Endometrial microvascular endothelial cells (primary cell): ENCODE measurements around the gene TSPAN9. TPM values are rescaled to one million over a fixed set of nuclear protein-coding genes. Genes with fewer than 3 reads are reported as not detected.
"Not testable (repeated sequence)": the region's sequence is repeated elsewhere in the genome, so short reads cannot be mapped to it uniquely, and the experiment has no call there.

Source experiments
- in situ Hi-C: cut with HindIII; loops from 2 replicates; pipeline ENCODE4 v1.10.0; 2017; ENCODE audit warnings: low sequenced_read_pairs, low pct_unique_long_range_greater_than_20kb; ENCODE audit errors: inconsistent ontology term
- total RNA-seq: library from RNA; depleted of rRNA; stranded (reverse); fragments of >200 nt; gene quantifications from one replicate; pipeline ENCODE4 v1.2.3, GENCODE V29; 2015; ENCODE audit errors: inconsistent ontology term

Gene TSPAN9
- total RNA-seq, 1 donor from 2014 or later: 15.9 TPM

DNA sequence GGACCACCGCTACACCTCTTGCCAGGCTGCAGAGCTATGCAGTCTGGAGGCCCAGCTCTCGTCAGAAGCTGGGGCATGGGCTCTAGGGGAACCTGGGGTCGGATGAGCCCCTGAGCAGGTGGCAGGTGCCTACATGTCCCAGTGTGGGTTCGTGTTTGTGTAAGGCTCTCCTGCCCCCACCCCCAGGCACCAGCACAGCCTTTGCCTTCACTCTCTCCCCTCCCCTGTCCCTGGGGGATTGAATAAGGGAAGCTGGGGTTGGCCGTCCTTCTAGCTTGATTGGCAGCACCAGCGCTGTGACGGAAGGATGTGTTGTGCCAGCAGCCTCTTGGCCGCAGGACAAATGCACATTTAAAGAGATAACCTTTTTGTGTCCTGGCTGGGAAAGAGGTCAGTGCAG, 34.8 kb upstream of the TSPAN9 start:
- in situ Hi-C loops: no loop called here

DNA sequence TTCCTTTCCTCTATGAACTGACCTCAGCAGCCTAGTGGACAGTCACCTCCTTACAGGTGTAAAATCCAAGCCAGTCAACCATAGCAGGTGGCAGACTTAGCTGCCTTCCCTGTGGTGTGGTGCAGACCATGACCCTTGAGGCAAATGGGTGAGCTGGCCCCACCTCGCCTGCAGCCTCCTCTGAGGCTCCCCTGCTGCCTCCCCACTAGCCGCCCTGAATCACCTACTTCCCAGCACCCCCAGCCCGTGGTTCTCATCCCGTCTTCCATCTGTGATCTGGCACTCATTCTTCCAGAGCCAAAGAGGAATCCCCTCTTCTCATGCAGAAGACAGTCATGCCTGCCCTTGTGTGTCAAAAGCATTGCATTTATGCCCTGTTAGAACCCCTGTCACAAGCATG, 34.4 kb upstream of the TSPAN9 start:
- in situ Hi-C loops: no loop called here

DNA sequence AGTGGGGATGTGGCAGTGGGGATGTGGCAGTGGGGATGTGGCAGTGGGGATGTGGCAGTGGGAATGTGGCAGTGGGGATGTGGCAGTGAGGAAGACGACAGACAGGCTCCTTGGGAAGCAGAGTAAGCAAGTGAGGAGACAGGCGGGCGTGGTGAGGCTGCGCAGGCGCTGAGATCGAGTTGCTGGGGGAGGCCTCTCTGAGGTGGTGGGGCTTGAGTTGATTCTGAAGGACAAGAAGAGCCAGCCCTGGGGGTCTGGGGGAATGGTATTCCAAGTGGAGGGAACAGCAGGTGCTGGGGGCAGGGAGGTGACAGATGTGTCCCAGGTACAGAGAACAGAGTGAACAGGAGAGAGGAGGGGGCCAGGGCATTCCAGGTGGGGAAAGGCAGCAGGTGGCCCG, 33.8 kb upstream of the TSPAN9 start:
- in situ Hi-C loops: no loop called here

DNA sequence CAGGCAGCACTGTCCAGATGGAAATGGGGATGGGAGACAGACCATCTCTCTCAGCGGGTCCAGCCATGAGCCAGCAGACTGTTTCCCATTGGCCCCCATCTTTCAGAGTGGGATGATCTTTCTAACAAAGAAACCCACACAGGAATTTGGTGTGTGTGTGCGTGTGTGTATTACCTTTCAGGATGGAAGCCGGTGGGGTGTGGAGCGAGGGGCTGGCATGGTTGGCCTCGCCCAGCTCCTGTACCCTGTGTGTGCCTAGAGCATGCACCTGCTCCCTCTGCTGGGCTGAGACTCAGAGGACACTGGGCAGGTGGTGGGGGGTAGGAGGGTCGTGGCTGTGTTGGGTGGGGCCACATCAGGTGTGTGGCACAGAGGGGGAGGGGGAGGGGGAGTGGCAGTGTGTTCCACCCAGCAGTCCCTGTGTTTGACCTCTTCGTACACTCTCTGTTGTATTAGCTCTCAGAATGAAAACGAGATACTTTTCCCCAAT, 33.0 kb upstream of the TSPAN9 start:
- in situ Hi-C loops: no loop called here

DNA sequence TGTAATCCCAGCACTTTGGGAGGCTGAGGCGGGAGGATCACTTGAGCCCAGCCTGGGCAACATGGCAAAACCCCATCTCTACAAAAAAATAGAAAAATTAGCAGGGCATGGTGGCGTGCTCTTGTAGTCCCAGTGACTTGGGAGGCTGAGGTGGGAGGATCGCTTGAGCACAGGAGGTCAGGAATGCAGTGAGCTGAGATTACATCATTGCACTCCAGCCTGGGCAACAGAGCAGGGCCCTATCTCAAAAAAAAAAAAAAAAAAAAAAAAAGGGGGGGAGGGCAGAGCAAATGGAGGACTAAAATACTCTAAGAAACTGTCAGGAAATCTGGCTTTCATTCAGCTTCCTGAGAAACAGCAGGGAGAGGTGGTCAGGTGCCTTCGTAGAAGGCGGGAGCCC, 31.7 kb upstream of the TSPAN9 start:
- in situ Hi-C loops: no loop called here

DNA sequence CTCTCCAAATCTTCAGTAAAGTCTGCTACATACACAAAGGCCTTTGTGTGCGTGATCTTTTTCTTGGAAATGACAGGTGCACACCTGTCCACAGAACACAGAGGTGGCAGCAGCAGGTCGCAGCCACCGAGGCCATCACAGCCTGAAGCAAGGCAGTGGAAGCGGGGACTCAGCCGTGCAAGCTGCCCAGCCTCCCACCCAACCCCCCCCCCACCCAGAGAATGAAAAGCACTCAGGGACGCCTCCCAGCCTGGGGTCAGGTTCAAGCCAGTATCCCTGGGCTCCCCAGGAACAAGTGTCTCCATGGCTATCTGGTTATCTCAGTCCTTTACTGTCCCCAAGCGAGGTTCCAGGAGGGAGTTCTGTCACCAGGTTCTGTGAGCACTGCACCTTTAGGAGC, 31.2 kb upstream of the TSPAN9 start:
- in situ Hi-C loops: no loop called here

DNA sequence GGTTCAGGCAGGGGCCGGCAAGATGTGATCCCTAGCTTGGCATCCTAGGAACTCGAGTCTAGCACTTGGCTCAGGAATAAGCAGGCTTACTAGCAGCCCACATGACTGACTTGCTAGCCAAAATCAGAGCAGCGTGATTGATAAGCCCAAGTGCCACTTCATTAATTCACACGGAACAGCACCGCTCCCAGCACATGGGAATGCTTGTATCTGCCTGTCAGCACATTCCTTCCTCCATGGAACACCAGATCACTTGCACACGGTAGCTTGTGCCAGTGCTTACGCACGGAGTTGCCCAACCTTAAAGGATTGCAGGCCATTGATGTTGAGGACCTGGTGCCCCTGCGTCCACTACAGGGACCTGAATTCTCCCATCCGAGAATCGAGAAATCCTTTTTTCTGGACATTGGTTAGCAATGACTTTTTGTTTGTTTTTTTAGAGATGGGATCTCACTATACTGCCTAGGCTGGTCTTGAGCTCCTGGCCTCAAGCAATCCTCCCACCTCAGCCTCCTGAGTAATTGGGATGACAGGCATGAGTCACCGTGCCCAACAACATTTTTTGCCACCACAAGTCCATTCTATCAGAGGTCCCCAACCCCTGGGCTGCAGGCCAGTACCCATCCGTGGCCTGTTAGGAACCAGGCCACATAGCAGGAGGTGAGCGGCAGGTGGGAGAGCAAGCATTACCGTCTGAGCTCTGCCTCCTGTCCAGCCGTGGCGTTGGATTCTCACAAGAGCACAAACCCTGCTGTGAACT, 30.6 kb upstream of the TSPAN9 start:
- in situ Hi-C loops: no loop called here

DNA sequence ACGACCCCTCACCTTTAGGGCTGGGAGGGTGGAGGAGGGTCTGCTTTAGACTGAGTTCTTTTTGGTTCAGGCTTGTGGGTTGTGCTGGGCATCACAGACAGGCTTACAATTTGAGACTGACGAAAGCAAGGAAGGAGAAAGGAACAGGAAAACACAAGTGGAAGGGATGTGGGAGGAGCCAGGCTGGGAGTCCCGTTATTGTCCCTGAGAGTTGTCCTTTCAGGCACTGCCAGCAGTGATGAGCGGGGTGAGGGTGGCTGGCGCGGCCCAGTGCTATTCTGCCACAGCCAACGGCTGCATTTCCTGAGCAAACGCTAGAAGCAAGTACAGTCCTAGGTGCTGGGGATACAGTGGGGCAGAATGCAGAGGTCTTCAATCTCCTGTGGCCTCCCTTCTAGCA, 29.2 kb upstream of the TSPAN9 start:
- in situ Hi-C loops: no loop called here

DNA sequence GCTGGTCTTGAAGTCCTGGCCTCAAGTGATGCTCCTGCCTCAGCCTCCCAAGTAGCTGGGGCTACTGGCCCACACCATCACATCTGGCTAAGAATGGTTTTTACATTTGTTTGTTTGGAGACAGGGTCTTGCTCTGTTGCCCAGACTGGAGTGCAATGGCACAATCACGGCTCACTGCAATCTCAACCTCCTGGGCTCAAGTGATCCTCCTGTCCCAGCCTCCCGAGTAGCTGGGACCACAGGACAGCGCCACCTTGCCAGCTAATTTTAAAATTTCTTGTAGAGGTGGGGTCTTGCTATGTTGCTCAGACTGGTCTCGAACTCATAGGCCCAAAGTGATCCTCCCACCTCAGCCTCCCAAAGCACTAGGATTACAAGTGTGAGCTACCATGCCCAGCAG, 28.6 kb upstream of the TSPAN9 start:
- in situ Hi-C loops: no loop called here

DNA sequence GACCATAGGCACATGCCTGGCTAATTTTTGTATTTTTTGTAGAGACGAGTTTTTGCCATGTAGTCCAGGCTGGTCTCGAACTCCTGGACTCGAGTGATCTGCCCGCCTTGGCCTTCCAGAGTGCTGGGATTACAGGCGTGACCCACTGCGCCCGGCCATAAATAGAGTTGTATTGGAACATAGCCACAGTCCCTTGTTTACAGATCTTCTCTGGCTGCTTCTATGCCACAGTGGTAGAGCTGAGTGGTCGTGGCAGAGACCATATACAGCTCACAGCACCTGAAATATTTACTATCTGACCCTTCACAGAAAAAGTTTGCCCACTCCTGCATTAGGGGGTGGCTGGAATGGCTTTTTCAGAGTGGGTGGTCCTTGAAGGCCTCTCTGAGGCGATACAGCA, 28.0 kb upstream of the TSPAN9 start:
- in situ Hi-C loops: no loop called here

DNA sequence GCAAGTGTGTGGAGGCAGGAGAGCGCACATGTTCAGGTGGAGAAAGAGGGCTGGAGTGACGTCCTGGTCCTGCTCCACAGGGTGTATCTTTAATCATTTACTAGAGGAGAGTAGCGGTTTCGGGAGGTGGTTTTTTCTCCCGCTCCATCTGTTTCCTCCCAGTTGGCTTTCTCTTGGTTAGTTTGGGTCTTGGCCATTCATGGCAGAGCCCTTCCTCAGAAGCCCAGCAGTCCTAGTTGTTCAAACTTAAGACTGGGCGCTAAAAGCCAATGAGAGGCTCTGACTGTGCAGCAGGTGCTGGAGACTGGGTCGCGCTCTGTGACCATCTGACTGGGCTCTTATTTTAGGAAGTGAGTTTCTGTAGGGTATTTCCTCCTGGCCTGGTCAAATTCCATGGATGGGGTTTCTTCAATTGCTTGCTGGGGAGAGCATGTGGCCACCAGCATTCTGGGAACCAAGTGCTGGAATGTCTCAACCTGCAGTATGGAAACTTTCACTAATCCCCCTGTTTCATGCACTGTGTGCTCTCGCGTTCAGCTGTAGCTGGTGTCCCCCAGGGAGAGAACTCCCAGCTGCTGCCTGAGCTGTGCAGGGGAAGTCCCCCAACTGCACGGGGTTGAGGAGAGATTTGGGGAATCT, 27.4 kb upstream of the TSPAN9 start:
- in situ Hi-C loops: no loop called here

DNA sequence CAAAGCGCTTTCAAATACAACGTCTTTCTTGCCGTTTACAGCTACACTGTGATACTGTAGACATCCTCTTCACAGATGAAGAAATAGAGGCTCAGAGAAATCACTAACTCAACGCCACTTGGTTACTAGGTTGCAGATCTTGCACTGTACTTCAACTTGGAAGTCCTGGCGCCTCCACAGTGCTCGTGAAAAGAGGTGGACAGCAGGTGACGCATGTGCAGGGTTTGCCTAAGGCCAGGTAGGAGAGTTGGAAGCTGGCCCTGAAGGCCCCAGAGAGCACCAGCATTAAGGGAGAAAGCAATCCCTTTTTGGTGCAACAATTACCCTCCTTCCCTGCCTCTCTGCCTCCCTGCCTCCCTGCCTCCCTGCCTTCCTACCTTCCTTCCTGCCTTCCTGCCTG, 22.8 kb upstream of the TSPAN9 start:
- in situ Hi-C loops: no loop called here

DNA sequence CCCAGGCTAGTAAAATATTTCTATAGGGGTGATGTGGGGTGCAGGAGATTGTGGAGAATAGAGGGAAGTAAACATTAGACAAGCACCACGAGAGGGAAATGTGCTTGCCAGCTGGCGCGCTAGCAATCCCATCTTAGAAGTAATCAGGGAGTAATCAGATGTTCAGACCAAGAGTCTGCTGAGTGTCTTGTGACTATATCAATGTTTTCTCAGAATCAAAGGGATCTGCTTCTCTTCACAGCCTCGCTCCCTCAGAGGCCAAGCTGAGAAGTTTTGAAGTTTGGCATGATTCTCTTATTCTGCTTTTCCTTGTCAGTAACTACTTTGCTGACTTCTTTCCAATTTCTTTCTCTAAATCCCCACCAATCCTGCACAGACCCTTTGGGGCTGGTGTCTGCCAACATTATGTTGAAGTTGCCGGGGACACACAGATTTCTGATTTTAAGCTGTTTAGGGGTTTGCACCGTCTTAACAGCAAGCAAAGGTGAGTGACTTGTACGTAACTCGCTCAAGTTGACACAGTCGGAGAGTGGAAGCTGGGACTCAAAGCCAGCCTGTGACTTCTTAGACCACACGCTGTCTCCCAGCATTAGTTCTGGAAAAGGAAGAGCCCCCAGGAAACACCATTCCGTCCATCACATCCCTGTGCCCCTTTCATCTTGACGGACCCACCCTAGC, 22.0 kb upstream of the TSPAN9 start:
- in situ Hi-C loops: no loop called here

DNA sequence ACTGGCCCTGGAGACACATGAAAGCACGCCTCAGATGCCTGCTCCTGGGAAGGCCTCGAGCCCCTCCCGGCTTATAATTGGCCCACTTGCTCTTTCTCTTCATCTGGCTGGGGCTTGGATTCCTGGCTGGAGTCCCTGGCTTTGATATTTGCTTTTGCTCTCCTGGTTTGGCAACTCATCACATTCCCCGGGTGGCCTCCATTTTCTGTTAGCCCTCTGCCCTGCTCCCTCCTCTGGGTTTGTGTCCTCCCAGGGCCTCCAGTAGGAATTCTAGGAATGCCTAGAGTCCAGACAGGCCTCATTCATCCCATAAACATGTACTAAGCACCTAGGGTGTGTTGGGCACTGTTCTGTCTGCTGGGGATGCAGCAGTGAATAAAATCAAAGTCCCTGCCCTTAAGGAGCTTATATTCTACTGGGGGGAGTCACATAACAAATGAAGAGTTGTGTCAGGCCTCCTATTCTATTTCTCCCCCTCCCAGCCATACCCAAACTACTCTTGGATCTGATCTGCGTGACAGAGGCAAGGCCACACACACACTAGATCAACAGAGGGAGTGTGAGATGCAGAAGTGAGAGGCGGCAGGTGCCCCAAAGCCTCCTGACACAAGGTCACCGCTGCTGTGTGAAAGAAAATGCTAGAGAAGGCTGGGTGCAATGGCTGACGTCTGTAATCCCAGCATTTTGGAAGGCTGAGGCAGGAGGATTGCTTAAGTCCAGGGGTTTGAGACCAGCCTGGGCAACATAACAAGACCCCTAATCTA, 21.3 kb upstream of the TSPAN9 start:
- in situ Hi-C loops: no loop called here

DNA sequence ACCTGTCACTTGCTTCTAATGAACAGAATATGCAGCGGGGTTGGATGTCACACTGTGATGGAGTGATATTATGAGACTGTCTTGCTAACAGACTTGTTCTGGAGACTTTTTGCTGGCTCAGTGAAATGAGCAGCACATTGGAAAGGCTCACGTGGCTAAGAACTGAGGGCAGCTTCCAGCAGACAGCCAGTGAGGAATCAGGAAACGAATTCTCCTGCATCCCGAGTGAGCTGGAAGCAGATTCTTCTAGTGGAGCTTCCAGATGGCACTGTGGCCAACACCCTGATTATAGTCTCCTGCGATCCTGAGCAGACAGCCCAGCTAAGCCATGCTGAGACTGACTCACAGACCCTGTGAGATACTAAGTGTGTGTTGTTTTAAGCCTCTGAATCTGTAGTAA, 16.1 kb upstream of the TSPAN9 start:
- in situ Hi-C loops: no loop called here

DNA sequence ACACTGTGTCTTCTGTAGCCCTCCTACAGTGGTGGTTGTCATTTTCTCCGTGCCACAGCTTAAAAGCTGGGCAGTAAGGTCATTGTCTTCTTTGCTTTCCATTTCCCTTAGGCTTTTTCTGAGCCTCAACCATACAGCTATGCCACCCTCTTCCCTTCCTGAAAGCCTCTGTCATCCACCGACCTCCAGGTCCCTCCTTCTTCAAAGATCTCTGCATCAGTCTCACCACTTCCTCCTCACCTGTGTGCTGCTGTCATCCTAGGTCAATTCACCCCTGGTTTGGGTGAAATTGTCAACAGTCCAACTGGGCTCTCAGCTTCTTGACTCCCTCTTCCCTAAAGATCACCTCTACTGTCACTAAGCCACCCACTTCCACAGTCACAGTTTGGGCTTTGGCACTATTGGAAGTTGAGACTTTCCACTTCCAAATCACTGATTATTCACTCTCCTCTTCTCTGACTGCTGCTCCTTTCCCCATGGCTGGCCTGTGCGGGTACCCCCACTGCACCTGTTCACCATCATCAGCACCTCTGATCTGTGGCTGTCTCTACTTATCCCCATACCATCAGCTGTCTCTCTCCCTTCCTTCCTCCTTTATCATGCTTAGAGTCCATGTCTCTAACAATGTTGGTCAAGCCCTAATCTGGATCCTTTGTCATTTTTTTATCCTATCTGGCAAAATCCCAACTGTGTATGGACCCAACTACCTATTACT, 15.5 kb upstream of the TSPAN9 start:
- in situ Hi-C loops: no loop called here

DNA sequence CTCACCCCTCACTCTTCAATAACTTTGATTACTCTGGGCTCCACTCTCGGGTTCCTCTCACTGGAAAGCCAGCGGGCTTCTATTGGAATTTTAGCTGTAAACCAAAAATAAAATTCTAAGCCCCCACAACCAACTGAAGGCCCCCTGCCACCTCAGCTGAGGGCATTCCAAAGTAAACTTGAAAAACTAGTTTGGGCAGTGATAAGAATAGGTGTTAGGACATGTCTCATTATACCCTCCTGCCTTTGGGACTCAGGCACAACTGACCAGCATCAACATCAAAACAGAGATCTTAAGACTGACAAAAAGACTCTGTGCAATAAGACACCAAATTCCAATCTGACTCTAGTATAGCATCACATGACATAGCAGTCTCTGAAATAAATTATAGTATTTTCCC, 11.9 kb upstream of the TSPAN9 start:
- in situ Hi-C loops: no loop called here

DNA sequence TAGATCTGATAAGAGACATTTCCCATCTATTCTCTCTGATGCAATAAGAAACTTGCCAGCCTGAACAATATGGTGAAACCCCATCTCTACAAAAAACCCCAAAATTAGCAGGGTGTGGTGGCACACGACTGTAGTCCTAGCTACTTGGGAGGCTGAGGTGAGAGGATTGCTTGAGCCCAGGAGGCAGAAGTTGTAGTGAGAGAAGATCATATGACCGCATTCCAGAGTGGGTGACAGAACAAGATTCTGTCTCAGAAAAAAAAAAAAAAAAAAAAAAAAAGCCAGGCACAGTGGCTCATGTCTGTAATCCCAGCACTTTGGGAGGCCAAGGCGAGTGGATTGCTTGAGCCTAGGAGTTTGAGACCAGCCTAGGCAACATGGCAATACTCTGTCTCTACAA, 11.3 kb upstream of the TSPAN9 start:
- in situ Hi-C loops: not testable (repeated sequence)

DNA sequence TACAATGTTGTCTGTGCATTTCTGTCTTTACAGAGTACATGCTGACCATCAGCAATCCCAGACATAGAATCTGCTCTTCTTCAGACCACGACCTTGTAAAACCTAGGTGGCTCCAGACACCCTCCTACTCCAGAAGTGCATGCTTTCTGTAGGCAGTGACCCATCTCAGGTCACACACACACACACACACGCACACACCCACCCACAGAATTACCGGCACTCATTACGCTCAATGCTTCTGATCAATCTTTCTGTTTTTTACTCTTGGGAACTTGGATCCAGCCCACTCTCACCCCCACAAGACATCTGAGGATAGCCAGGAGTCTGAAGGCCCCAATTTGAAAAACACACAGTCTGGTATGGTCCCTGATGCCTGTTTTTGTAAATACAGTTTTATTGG, 7.5 kb upstream of the TSPAN9 start:
- in situ Hi-C loops: loop anchor here (10.0 kb wide), 1 partner anchor 65 kb away; no protein-coding TSS in a partner anchor
